Measurements from ENCODE around the gene WDFY4.

Gene WDFY4

DNA sequence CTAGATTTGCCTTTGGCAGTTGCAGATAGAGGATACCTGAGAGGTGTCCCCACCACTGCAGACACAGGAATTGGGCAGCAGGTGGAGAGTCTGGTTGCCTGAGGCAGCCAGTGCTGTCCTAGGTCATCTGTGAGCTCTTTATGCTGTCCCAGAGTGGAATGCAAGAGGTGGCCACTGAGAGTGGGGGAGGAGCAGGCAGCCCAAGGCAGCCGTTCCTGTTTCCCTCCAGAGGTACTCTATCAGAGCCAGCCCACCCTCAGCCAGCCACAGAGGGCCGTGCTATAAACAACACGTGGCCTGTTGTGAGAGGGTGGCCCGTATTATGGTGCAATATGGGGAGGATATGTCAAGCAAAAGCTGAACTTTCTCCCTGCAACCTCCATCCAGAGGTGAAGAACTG, 246.5 kb downstream of the WDFY4 start:
- no peak for DNase-seq

DNA sequence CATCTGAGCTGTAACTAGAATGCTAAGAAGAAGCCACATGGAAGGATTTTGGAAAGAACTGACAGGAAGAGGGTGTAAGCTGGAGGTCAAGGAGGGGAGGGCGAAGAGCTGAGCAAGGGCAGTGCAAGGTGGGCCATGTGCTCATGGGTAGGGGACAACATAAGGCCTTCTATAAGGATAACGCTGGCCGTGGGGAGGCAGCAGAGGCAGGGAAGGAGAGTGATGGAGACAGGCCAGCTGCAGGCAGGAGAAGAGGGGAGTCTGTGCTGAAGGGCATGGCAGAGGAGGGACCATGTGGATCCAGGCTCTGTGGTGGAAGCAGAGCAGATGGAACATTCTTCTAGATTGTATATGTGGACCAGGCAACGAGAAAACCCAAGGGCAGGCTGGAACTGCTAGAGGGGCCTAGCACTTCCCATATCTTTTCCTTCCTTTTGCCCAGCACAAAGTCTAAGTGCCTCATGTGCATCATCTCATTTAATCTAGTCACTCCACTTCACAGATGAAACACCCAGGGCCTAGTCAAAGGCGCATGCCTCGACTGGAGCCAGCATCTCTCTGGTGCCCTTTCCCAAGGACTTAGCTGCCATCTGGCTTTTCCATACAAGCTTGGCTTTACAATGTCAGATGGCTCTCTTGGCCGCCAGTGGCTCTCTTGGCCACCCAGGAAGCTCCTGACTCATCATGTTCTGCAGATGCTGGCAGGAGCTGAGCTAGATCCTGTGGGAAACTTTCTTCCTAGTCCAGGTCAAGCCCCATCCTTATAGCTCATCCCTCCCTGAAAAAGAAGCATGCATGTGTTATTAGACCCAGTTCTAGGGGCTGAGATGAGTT, 248.4 kb downstream of the WDFY4 start:
- DNase-seq = no peak

DNA sequence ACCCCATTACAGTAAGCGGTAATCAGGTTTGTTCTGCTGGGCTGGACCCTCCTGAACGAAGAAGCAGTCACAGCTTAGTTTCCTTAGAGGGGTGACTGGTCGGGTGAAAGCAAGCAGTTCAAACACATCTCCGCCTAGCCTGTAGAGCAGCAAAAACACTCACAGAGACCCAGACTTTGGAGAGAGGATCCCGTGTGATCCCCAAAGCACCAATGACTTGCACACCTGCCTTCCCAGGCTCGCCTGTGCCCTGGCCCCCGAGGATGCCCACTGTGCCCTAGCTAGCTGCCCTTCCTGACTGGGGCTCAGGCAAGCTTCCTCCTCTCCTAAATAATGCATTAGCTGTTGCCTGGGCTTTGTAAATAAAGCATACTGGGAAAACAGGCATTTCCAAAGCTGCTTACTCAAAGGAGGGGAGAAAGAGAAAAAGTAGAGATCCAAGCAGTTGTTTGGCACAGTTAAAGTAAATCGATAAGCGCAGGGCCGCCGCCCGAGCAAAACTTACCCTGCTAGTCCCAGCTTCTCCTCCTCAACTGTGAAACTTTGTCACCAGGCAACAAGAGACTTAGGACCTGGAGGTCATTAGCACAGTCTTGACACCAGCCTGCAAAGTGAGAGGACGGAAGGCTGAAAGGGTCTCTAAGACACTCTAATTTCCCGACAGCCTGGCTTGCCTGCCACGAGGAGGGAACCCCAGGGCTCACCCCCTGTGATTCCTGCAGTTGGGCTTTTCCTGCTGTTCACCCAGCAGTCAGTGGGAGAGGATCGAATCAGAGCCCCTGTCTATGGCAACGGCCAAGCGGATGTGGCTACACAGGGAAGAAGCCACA, 250.2 kb downstream of the WDFY4 start:
- DNase-seq = no peak

DNA sequence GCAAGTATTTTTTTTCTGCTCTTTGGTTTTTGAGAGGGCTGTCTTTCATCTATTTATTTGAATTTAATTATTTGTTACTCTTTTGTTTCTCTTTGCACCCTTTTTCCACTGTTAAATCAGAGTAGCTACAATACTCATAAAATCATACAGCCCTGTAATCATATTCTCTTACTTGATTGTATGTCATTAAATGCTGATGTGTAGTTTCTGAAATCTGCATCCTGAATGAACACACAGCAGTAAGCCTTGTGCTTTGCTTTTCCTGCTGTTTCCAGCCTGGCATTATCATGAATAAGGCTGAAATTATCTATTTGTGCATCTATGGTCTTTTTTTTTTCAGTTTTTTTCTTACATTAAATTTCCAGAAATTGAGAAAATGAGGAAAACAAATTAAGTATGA, 250.9 kb downstream of the WDFY4 start:
- DNase-seq = no peak

DNA sequence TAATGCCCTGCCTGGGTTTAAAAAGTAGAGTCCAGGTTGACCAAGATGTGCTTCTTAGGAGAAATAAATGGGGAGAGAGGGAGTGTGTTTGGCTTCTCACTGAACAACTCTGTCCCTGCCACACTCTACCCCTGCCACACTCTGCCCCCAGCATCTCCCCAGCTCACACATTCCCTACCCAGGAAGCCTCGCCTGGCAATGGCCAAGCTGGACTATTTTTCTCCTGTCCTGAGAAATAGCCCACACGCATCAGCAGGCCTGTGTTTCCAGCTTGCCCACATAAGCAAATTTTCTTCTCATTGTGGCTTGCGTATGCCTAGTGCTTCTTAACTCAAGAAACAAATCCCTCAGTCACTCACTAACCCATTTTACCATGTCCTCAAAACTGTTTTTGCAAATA, 253.1 kb downstream of the WDFY4 start:
- DNase-seq = no peak

DNA sequence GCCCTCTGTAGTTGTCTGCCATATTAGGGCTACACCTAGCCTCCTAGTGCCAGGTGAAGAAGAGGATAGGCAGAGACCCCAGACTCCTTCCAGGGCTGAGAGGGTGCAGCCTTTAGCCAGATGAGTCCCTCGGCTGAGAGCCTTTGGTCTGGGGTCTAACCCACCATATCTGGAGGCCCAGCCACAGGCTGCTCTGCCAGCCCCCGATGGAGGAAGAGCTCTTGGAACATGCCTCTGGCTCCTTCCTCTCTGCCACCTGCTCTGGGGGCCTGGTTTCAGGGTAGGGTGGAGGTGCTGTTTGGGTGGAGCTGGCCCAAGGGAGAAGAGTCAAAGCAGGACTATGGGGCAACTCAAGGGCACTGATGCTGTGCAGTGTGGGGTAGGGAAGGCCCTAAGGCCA, 253.6 kb downstream of the WDFY4 start:
- DNase-seq = no peak

DNA sequence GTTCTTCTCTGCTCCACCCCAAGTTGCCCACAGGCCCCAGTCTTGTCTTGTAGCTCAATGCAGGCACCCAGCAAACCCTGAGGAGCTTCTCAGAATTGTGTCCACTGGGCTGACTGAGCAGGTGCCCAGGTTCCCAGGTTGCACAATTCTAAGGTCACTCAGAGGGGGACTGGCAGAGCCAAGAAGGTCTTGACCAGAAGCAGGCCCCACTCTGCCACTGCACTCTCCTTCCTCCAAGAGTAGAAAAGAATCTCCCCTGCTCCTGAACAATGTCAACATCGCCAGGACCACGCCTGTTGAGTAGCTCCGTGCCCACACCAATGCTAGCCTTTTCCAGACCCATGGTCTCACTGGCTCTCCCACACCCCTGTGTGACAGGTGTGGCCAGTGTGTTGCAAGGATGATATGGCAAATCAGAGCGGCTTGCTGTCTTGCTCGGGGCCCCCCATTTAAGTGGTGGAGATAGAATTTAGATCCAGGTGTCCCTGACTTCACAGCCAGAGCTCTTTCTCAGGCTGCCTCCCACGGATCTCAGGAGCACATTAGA, 254.4 kb downstream of the WDFY4 start:
- DNase-seq = no peak

DNA sequence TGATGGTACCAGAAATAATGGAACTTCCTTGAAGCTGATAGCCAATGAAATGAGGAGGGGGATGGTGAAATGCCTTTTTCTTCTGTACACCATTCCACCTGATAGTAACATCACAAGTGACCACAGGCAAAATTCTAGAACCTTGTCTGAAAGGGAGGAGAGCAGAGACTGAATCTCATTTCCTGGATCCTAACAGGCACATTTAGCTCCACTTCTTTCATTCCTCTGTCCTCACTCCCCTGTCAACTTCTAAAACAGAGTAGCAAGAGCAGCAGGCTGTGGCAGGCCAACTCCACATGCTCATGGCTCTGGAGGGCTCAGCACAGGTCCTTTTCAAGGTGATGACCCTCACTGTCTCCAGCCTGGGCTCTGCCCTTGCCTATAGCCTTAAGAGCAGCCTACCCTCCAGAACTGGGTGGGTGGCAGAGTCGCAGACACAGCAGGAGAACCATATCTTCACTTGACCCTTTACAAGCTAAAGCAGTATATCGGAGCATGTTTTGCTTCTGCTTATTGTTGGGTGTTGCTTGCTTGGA, 255.2 kb downstream of the WDFY4 start, which contains the start of gene LRRC18:
LRRC18 (minus strand) TSS at position 51 of the 536 bp plus-strand sequence. CDS start 25,685 bp downstream, outside the sequence.
- DNase-seq = no peak

DNA sequence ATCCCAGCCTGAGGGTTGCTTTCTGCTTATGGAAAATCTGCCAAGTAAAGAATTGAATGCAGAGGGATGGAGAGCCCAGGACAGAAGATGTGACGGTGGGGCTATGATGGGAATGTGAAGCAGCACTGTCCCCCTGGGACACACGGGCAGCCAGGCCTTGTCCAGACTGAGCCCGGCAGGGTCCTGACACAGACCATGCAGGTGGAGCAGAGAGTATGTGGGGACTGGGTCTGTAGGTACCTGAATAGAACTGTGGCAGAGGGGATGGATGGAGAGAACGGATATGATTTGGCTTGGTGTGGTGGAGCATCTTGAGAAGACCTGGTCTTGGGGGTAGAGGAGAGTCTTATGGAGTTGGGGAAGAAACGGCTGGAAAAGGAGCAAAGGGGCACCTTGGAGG, 255.7 kb downstream of the WDFY4 start:
- no peak for DNase-seq

DNA sequence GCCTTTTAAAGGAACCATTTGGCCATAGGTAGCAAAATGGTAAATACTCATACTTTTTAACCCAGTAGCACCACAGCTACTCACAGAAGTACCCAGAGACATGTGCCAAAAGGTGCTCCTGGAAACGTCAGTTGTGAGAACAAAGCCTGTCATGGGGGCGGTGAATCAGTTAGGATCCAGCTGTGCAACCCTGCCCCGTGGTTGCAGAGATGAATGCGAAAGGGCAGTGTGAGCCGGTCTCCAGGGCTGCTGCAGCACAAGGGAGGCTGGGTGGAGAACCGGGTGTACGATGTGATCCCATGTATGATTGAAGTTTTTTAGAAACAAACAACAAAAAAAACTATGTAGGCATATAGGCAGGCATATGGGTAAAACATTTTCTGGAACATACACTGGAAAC, 256.3 kb downstream of the WDFY4 start:
- DNase-seq = no peak

DNA sequence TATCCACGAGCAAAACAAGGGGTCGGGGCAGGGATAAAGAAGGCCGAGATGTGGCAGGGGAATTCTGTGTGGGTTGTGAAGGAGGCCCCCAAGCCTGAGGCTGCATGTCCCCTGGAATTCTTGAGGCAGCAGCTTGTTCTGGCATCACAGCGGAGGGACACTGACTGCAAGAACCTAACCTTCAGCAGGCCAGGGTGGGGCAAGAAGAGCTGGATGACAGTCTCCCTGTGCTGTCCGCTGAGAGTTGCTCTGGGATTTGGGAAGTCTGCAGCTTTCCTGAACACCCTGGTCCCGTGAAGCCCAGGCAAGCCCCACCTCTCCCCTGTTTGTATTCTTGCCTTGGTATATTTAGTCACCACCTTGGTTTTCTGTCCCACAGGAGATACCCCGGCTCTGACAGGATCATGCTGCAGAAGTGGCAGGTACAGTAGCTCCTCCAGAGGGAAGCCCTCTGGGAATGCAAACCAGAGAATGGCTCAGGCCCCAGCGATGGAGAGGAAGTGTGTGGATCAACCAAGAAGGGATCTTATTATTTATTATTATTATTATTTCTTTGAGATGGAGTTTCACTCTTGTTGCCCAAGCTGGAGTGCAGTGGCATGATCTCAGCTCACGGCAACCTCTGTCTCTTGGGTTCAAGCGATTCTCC, 256.9 kb downstream of the WDFY4 start:
- no peak for DNase-seq

DNA sequence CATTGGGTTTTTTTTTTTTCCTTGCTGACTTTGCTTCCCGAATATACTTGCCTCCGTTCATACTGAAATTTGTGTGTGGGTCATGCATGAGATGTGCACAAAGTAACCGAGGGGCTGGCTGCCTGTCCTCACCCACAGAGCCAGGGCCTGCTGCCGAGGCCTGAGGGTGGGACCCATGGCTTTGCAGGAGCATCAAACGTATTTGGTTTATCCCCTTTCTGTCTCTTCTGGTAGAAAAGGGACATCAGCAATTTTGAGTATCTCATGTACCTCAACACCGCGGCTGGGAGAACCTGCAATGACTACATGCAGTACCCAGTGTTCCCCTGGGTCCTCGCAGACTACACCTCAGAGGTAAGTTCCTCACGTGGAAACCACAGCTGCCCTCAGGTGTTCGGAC, 258.4 kb downstream of the WDFY4 start:
- no peak for DNase-seq

DNA sequence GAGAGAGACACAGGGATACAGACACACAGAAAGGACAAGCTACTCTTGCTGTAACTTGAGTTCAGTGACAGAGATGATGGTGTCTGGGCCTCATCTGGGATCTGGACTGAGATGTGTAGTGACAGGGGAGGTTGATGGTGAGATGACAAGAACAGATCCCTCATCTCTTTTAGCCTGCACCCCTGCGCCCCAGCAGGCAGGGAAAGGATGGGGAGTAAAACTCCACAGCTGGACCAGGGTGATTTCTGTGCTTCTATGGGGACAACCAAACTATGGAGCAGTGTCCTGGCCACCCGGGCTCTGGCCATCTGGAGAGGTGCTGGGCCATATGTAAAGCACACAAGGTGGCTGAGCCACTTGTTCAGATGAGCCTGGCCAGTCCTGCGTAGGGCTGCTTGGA, 259.5 kb downstream of the WDFY4 start:
- no peak for DNase-seq

DNA sequence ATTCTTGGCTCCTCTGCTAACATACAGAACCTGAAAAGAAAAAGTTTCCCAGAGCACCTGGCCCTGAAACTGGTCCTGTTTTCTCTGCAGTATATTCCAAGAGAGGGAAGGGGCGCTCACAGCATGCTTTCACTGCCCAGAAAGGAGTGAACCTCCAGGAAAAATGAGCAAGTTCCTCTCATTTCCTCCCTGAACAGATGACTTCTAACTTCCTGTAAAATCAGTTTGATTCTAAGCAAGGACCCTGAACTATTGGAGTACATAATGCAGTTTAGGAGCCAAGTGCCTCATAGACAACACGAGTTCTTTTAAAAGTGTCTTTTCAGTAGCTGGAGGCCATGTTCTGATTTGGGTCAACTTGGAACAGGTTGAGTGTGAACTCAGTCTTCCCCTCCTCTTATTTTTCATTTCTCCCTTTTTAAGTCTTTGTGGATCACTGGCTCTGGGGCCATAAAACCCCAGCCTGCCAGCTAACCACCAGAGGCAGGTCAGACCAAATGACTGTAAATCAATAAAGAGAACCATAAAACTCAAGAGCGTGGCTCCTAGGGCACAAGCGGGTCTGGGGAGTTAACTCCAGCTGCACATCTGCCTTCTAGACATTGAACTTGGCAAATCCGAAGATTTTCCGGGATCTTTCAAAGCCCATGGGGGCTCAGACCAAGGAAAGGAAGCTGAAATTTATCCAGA, 260.9 kb downstream of the WDFY4 start:
- DNase-seq = no peak

DNA sequence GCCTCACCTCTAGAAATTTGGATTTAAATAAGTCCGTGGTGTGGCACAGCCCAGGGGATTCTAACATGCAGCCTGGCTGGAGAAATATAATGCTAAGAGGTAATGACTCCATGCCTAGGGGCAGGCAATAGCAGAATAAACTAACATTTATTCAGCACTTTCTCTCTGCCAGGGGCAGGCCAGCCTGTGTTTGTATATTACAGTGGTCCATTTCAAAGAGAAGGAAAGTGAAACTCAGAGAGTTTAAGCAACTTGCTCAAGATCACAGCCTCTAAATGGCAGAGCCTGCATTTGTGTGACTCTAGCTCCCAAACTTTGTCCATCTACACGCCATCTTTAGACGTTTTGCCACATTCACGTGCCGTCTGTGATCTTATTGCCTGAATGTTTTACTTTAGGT, 261.7 kb downstream of the WDFY4 start:
- DNase-seq = no peak

DNA sequence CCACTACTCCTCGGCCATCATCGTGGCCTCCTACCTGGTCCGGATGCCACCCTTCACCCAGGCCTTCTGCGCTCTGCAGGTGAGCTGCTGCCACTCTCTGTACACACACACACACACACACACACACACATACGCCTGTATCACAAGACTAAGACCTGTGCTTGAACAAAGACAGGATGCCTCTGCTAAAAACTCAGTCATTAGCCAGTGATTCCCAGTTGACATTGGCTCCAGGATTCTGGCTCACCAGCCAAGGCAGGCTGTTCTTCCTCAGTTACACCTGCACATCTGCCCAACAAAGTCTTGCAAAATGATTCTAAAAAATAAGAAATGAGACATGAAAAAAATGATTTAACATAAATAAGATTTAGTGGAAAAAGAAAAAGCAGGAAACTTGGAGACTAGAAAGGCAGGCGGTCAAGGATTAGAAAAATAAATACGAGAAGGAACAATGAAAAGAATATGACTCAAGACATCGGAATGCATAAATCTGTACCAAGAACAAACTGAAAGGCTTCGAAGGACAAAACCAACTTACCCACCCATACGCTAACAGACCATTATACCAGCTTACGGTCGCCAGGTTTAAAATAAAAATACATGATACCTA, 262.3 kb downstream of the WDFY4 start:
- no peak for DNase-seq

DNA sequence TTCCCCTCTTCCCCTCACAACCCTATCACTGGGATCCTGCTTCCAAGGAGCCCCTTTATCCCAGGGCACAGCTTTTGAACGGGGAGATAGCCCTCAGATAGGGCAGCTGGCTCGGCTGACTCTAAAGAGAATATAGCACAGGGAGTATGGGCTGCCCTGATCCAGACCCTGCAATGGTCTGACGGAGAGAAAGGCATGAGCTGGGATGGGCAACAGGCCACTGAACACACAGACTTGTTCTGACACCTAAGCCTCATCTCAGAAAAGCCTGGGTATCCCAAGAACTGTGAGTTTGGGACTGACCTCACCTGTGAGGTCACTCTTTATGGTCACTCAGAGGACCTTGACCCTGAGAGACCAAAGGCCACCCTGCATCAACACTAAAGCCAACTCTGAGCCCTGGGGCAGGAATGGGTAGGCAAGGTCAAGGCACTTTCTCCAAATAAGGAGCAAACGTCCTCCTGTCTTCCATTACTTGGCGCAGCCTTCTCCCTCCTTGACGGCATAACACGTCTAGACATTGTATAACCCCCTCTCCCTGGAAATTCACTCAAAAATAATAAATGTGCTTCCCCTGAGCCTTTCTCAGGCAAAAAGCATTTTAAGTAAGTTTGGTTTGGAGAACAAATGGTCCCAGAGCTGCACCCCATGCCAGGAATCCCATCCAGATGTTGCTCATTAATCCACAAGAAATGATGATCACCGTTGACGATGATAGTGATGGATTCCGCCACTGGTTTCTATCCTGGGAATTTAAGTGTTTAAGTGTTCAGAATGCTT, 263.2 kb downstream of the WDFY4 start:
- DNase-seq = no peak

DNA sequence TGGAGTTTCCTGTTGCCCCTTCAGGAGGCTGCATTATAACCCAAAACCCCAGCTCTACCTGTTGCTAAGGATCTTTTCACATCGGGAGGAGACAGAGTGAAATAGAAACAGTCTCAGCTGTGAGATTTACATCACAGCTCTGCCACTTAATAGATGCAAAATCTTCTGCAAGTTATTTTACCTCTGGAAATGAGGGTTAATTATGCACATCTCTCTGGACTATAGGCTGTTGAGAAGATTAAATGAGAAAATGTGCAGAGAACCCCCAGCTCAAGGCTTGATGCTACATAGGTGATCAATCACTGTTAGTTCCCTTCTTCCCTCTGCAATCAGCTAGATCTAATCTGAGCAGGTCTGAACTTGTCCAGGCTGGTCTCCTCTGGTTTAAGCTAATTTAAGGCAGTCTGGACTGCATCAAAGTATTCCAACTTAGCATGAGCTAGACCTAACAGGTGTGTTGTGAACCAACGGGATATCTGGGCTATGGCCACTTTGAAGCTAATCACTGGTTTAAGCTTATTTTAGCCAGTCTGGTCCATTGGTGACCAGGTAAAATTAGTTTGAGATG, 263.9 kb downstream of the WDFY4 start:
- DNase-seq = no peak

DNA sequence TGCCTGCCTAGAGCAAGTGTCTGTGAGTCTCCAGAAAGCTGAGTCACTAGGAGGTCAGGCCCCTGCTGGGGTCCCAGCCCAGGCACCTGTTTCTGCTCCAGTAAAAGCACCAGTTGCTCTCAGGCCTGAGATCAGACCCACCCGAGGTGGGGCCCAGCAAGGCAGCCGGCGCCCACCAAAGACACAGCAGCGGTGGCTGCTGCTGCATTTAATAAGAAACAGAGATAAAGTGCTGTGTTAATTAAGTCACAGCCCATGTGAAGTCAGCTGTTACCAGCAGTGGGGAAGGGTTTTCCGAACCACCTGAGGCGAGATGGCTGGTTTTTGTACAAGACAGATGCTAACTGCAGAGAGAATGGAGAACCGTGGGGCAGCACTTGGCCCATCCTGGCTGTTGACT, 267.0 kb downstream of the WDFY4 start:
- DNase-seq = no peak

DNA sequence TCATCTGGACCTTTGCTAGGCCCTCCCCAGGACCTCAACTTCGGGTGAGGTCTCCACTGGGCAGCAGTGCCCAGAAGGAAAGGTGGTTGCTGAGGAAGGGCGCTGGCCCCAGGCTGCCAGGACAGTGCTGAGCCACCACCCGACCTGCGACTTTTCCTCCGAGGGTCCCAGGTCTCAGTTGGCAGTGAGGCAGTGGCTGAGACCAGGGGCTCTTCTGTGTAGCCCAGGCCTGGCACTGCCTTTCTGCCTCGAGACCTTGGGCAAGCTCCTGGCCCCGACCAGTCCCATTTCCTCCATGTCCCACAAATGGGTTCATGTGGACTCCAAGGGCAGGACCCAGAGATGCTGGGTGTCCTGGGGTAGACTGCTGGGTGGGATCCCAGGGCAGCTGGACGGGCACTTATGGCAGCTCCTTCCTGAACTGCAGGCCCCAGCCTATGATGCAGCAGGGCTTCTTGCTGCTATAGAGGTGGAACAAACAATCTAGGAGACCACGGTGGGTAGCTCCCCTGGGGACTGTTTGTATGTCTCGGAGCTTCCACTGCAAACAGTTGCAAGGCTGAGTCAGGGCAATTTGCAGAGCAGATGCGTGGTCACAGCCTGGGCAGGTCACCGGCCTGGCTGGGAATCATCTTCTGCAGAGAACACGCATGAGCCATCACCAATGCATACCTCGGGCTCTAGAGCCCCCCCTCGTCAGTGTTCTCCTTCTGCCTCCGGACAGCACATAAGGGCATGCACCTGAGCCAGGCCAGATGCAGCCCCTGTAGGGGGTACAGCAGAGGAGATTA, 272.9 kb downstream of the WDFY4 start:
- no peak for DNase-seq

Measured in NCI-H187 treated with DMSO at 0.1 percent for 48 hours (cell line).